GM18507 (cell line): ENCODE measurements around the gene SPATA31A7.
"Not testable (repeated sequence)": the region's sequence is repeated elsewhere in the genome, so short reads cannot be mapped to it uniquely, and the experiment has no call there.

Source experiments
- DNase-seq: peaks from one replicate; pipeline ENCODE4 v3.0.0; 2011; ENCODE audit warnings: low read depth; ENCODE audit not compliant: insufficient read length; ENCODE audit errors: extremely low spot score
- FAIRE-seq: peaks from 2 replicates; lab custom pipeline; 2011; peaks lifted over from hg19 to GRCh38; lab: Jason Lieb, UNC

The SPATA31A7 gene

GRCh38 chr9:61189736-61190135, at the start of gene SPATA31A7:
Gene SPATA31A7, plus strand, starts transcription at chr9:61190036. Its CDS starts 29 bp downstream, at chr9:61190065.
- DNase-seq, FAIRE-seq: not testable (repeated sequence)

- FAIRE-seq, DNase-seq: not testable (repeated sequence)
These were observed 36.6 kb downstream of the SPATA31A7 start for GRCh38 chr9:61226438-61226837.
